Loucy (cell line): ENCODE results near the gene NLRP12.

Experiments used
- EZH2phosphoT487 ChIP-seq: fragments of 200-600 bp; IDR thresholded peaks from 2 replicates; pipeline ENCODE4 v1.6.1; 2018; ENCODE audit warnings: antibody characterized with exemption, mild to moderate bottlenecking, moderate library complexity, borderline replicate concordance
- TF ChIP-seq, protein P1 (sequence below): fragments of 200-600 bp; sonication (generic); conservative IDR thresholded peaks from 2 replicates; pipeline ENCODE4 v1.5.1; 2014; ENCODE audit warnings: mild to moderate bottlenecking, antibody characterized with exemption, low read length

DNA sequence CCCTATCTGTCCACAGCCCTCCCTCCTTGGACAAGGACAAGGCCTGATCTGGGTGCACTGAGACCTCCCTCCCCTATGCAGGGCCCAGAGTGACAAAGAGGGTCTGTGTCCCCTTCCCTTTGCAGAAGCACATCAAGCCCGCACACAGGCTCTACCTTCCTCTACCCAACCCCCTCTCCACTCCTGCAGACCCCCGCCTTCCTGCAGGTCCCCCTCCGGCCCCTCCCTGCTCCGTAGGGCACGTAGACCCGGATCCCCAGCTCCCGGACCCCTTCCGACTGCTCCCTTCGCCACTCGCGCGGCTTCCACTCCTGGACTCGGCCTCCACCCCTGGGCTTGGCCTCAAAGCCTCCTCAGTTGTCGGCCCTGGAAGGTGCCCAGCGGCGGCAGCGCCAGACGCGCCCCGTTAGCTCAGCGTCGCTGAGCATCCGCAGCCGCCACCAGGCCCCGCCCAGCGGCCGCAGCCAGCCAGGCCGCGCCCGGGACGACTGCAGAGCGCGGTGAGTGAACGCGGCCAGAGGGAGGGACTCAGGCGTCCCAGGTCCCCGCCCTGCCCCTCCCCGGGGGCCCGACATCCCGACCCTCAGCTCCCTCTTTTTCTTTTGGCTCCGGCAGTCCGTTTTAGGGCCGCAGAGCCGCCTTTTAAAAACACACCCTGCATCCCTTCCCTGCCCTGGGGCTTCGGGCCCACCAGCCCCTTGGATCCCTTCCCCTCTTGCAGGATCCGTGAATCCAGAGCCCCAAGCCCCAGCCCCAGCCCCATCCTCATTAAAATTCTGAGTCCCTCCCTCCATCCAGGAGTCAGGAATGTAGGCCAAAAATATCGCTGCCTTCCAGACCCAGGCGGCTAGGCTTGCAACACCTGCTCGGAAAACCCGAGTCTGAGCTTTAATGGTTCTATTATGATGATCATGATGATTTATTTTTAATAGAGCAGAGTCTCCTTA lies 42.1 kb upstream of the NLRP12 start:
- TF ChIP-seq, protein P1, sequence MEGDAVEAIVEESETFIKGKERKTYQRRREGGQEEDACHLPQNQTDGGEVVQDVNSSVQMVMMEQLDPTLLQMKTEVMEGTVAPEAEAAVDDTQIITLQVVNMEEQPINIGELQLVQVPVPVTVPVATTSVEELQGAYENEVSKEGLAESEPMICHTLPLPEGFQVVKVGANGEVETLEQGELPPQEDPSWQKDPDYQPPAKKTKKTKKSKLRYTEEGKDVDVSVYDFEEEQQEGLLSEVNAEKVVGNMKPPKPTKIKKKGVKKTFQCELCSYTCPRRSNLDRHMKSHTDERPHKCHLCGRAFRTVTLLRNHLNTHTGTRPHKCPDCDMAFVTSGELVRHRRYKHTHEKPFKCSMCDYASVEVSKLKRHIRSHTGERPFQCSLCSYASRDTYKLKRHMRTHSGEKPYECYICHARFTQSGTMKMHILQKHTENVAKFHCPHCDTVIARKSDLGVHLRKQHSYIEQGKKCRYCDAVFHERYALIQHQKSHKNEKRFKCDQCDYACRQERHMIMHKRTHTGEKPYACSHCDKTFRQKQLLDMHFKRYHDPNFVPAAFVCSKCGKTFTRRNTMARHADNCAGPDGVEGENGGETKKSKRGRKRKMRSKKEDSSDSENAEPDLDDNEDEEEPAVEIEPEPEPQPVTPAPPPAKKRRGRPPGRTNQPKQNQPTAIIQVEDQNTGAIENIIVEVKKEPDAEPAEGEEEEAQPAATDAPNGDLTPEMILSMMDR = no peak
- no peak for TF ChIP-seq EZH2phosphoT487
